NCI-H526 (cell line): ENCODE data around the gene YBX1.
"Not testable (repeated sequence)": the region's sequence is repeated elsewhere in the genome, so short reads cannot be mapped to it uniquely, and the experiment has no call there.

Experiments used
- DNase-seq, 2 experiments: peaks; one replicate each; lab custom pipeline; 2025; lab: John Stamatoyannopoulos, UW

Gene YBX1

DNA sequence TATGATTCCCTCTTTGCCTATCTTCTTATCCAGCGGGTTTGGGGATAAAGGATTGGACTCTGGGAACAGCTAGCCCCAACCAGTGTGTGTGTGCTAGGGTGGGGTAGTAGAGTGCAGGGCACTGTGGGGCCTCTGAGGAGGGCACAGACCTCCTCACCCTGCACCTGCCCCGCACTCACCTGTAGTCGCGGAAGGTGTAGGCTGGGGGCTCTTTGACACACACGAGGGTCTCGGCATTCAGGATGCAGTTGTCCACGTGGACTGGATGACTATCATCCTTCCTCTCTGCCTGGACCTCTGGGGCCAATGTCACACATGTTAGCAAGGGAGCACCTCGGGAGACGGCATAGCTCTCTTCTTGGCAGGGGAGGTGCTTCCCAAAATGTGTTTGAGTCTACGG is 65.8 kb downstream of the YBX1 start:
- DNase-seq = no peak

DNA sequence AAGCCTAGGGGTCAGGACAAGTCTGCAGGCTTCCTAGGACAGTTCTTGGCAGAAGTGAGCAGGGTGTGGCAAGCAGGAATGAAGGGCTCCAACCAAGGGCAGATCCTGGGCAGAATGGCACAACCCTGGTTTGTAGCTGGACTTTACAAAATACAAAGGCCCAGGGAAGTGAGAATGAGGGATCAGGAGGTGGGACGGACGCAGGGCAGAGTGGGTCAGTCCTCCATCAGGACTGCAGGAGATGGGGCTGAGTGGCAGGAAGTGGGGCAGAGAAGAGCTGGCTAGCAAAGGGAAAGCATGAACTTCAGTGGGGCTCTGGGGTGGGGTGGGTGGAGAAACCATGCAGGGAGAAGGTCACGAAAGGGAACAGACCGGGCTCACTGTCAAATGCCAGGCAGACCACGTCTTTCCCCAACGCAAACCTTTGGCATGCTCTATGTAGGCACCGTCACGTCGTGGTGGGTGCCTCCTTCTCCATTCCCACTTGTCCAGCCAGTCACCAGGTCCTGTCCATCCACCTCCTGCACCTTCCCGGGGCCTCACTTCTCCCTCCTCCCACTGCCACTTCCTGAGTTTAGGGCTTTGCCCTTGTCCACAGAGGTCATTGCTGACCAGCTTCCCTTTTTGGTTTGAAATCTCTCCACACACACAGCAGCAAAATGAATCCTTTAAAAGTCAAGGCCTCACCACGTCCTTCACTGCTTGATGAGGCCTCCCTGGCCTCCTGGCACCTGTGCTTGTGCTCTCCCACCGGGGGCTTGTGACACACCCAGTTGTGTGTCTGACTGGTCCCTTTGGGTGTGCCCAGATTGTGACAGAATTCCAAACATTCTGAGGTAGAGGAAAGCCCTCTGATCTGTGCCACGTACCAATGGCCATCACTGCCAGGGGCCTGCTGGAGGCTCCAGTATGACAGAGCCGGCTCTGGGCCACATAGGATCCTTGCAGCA is 66.5 kb downstream of the YBX1 start:
- no peak for DNase-seq

DNA sequence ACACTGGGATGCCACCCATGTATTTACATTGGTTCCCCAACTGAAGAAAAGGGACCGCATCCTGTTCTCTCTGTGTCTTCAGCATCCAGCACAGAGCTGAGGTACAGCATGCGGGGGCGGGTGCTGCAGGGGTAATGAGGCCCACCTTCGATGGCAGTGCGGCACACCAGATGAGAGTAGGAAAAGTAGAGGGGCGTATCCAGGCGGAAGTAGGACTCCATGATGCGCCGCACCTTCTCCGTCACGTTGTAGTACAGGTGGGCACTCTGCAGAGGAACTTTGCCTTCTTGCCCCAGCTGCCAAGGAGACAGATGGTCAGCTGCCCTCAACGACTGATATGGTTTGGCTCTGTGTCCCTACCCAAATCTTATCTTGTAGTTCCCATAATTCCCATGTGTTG is 67.8 kb downstream of the YBX1 start:
- DNase-seq = no peak

GRCh38 chr1:42751511-42752070 is 69.4 kb downstream of the YBX1 start:
- not testable (repeated sequence) for DNase-seq

DNA sequence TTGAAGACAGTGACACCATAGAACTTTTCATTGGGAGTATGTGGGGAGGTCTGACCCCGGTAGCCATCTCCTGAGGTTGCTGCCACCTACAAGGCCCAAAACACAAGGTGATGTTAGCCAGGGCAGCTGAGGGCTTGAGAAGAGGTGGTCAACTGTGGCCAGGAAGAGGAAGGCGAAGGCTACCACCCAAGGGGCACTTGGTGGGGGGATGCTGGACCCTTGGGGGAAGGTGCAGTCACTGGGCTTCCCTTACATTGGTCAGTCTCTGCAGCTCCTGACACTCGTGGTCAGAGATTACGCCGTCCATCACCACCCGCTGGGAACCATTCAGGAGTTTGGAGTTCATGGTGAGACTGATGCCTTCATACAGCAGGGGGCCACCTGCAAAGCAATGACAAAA is 70.1 kb downstream of the YBX1 start:
- DNase-seq = no peak

- DNase-seq = no peak
Measured at GRCh38 chr1:42753070-42753469, 70.9 kb downstream of the YBX1 start.
